ENCODE data around the gene MRPL3.

GRCh38 chr3:131543714-131544113 is 40.9 kb upstream of the MRPL3 start:
- no peak for TF ChIP-seq CTCF (IDR thresholded peaks at IDR 0.05; ENCODE audit: extremely low read depth in 1 of 2, insufficient read depth in 1 of 2, low read depth in 1 of 2, low read length in 2 of 2)
- TF ChIP-seq POLR2A (IDR thresholded peaks at IDR 0.05; ENCODE audit: low read depth, low read length): no peak
- TF ChIP-seq MYC (IDR thresholded peaks at IDR 0.05; ENCODE audit: low read depth, low read length): no peak
- TF ChIP-seq POLR2AphosphoS5 (IDR thresholded peaks at IDR 0.05; ENCODE audit: insufficient read depth, low read depth, low read length): no peak
